T-helper 22 cell (primary cell): ENCODE measurements around the gene POU2F1.

Experiments used
- DNase-seq: peaks from one replicate; pipeline ENCODE4 v3.0.0-alpha.2; 2020; ENCODE audit warnings: low read depth

Gene POU2F1

DNA sequence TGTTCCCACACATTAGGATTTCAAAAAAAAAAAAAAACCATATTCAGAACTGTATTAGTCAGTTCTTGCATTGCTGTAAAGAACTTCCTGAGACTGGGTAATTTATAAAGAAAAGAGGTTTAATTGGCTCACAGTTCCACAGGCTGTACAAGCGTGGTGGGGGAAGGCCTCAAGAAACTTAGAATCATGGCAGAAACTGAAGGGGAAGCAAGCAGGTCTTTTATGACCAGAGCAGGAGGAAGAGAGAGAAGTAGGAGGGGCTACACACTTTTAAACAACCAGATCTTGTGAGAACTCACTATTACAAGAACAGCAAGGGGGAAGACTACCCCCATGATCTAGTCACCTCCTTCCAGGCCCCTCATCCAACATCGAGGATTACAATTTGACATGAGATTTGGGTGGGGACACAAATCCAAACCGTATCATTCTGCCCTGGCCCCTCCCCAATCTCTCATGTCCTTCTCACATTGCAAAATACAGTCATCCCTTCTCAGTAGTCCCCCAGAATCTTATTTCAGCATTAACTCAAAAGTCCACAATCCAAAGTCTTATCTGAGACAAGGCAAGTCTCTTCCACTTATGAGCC lies 51.8 kb downstream of the POU2F1 start:
- no peak for DNase-seq

DNA sequence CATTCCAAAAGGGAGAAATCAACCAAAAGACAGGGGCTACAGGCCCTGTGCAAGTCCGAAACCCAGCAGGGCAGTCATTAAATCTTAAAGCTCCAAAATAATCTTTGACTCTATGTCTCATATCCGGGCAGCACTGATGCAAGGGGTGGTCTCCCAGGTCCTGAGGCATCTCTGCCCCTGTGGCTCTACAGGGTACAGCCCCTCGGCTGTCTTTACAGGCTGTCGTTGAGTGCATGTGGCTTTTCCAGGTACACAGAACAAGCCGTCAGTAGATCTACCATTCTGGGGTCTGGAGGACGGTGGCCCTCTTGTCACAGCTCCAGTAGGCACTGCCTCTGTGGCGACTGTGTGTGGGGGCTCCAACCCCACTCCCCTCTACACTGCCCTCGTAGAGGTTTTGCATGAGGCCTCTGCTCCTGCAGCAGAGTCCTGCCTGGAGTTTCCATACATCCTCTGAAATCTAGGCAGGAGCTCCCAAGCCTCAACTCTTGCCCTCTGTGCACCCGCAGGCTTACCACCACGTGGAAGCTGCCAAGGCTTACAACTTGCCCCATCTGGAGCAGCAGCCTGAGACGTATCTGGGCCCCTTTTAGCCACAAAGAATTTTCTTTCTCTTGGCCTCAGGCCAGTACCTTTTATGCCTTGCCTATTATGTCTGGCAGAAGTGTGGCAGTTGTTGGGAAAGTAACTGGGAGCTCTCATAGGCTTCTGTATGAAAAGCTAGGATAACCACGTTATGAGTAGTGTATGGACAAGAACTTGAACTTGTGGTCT lies 52.5 kb downstream of the POU2F1 start:
- no peak for DNase-seq

DNA sequence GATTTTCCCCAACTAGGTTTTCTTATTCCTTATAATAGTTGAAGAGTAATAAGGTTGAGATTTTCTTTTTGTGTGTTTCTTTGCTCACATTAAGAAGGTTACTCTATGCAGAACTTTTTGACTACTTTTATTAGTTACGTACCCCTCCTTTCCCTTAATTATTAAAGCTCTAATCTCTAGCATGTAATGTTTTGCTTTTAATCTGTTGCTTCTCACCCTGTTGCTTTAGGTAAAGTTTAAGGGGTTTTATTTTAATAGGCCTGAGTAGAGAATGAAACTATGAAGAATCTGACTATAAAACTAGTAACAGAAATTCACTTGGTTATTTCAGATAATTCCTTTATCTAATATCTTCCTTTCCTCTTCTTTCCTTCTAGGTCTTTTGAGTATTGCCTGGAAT lies 53.4 kb downstream of the POU2F1 start:
- no peak for DNase-seq

DNA sequence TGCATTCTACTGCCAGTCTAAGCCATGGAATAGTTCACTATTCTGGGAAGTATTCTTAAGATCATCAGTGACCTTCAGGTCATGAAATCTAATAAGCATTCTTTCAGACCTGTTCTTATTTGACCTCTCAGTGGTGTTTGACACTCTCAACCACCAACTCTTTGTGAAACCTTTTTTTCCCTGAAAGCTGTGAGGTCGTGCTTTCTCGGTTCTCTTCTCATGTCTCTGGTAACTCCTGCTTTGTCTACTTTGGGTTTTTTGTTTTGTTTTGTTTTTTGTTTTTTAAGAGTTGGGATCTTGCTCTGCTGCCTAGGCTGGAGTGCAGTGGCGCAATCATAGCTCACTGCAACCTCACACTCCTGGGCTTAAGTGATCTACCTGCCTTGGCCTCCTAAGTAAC lies 56.3 kb downstream of the POU2F1 start:
- DNase-seq = no peak

DNA sequence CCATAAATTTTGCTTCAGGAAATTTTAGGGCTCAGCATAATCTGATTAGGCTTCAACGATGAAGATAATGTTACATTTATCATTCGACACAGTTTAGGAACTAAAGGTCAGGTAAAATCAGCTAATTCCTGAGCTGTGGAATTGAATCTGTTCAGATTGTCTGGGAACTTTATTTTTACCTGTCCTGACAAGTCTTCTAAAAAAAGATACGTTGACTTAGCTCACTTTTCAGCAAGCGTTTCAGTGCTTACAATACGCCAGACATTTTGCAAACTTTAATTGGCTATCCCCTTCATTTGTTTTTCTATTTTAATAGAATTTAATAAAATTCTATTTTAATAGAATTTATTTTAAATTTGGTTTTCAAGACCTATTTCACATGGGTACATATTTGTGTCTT lies 57.8 kb downstream of the POU2F1 start:
- no peak for DNase-seq

DNA sequence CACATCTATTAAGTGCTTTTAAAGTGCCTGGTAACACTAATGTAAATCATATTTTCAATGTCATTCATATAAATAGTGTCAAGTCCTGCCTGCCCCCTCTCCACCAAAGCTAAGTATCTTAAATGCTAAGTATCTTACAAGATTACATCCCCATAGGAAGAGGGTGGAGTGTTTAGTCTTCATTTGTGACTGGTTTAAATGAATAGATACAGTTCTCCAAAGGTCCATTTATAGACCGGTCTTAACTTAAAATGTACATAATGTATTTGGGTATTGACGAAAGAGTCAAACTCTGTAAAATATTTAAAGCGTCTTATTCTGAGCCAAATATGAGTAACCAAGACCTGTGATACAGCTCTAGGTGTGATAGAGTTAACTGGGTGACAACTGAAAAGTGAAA lies 60.2 kb downstream of the POU2F1 start:
- DNase-seq = no peak

DNA sequence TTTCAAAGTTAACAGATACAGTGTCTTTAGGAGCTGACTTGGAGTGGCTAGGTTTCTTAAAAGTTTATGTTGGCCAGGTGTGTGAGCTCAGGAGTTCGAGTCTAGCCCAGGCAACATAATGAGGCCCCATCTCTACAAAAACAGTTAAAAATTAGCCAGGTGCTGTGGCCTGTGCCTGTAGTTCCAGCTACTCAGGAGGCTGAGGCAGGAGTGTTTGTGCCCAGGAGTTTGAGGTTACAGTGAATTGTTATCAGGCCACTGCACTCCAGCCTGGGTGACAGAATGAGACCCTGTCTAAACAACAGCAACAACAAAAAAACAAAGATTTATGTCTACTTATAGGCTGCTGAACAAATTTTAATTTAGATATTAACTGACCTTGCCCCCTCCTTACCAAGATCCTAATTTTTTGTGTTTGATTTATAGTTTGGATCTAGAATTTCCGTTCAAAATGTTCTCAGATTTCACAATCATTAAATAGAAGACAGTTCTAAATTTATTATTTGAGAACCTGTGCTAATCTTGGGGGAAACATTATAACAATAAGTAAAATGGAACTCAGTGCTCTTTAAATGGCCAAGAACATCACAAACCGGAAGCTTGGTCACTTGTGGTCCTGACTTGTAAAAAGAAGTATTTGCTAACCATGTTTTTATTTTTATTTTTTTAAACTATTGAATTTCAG lies 67.8 kb downstream of the POU2F1 start:
- DNase-seq = no peak

DNA sequence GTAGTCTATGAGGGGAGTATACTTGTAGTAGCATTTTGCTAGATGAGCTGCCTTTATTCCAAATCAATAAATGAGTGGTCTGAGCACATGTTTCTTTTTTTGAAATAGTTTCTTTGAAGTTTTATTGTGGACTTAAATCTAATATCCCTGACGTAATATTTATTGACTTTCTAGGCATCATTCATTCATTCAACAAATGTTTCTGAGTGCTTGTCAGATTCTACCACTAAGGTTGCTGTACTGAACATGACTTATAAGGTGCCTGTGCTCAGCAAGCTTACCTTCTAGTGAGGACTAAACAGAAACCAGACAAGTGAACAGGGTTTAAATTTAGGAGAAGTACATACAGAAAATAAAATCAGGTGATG lies 68.4 kb downstream of the POU2F1 start:
- DNase-seq = no peak

DNA sequence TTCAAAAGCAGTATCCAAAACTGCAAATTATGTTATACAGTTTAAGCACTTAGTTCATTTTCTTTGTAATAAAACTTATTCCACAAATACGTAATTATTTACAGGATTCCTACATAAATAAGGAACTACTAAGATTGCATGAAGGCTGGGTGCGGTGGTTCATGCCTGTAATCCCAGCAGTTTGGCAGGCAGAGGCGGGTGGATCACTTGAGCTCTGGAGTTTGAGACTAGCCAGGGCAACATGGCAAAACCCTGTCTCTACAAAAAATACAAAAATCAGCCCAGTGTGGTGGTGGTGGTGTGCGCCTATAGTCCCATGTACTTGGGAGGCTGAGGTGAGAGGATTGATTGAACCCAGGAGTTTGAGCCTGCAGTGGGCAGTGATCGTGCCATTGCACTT lies 69.3 kb downstream of the POU2F1 start:
- DNase-seq = no peak

DNA sequence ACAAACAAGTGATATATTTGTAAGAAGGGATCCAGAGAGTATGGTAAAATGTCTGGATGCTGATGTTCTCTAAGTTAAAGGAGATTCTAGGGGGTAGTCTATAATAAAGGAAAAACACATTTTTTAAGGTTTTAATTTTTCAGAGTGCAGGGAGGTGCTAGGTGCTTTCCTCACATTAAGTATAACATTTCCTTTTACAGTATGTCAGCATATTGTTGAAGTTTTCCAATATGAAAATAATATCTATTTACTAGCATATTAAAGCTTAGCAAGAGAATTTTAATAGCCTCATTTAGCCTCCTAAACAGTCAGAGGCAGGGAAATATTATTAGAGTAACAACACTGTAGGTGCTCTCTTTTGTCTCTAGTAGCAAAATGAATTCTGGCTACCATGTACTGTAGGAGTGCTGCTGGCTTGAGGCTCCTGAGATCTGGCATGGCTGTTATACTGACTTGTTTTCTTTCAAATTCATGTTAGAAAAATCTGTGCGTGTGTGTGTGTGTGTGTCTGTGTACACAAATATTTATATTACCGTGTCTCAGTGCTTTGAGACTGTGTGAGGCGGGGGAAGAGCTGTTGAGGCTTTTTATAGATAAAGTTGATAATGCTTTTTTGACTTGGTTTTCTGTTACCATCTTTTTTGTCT lies 71.0 kb downstream of the POU2F1 start:
- DNase-seq = no peak

DNA sequence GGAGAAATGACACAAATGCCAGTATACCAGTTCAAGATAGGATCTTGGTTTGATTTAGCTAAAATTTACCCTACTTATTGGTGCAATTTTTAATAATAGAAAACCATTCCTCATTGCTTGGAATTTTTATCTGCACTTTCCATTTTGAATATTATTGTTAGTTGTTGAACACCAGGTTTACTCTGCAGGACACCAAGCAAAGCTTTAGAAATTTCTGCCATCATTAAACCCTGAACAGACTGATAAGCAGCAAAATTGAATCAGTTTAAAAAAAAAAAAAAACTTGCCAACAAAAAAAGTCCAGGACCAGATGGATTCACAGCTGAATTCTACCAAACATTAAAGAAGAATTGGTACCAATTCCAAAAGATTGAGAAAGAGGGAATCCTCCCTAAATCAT lies 71.5 kb downstream of the POU2F1 start:
- no peak for DNase-seq

DNA sequence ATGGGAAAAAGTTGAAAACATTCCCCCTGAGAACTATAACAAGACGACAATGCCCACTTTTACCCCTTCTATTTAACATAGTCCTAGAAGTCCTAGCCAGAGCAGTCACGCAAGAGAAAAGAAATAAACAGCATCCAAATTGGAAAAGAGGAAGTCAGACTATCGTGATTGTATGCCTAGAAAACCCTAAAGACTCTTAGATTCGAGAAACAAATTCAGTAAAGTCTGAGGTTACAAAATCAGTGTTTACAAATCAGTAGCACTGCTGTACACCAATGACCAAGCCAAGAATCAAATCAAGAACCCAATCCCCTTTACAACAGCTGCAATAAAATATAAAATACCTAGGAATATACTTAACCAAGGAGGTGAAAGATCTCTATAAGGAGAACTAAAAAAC lies 72.4 kb downstream of the POU2F1 start:
- DNase-seq = no peak

DNA sequence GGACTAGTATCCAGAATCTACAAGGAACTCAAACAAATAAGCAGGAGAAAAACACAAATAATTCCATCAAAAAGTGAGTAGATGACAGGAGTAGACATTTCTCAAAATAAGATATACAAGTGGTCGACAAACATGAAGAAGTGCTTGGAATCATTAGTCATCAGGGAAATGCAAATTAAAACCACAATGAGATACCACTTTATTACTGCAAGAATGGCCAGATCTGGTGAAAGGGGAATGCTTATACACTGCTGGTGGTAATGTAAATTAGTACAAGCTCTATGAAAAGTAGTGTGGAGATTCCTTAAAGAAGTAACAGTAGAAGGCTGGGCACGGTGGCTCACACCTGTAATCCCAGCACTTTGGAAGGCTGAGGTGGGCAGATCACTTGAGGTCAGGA lies 73.8 kb downstream of the POU2F1 start:
- DNase-seq = no peak

DNA sequence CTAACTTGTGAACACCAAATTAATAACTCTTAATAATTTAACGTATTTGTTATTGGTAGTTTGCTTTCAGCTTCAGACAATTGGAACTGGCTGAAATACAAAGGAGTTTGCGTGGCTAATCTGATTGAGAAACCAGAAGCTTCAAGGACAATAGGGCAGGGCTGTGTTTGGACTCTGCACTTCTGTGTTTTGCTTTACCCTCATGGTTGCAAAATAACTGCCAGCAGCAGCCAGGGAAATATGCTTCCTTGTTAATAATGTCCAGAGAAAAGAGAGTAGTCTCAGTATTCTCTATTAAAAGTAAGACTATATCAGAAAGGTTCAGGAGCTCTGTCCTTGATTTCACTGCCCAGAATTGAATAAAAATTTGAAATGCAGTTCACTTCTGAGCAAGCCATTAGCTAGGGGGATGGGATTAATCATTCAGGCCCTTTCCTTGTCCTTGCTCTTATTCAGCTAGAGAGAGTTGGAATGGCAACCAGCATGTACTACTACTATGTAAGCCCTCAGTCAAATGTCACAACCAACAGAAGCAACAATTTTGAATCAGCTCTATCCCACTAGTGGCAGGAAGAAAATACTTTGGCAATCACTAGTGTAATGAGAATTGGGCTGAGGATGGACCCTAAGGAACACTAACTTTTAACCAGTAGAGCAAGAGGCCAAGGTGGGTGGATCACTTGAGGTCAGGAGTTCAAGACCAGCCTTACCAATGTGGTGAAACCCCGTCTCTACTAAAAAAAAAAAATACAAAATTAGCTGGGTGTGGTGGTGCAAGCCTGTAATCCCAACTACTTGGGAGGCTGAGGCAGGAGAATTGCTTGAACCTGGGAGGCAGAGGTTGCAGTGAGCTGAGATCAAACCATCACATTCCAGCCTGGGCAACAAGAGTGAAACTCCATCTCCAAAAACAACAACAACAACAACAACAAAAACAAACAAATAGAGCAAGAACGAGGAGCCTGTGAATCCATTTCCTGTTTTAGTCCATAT lies 76.8 kb downstream of the POU2F1 start:
- DNase-seq = no peak

DNA sequence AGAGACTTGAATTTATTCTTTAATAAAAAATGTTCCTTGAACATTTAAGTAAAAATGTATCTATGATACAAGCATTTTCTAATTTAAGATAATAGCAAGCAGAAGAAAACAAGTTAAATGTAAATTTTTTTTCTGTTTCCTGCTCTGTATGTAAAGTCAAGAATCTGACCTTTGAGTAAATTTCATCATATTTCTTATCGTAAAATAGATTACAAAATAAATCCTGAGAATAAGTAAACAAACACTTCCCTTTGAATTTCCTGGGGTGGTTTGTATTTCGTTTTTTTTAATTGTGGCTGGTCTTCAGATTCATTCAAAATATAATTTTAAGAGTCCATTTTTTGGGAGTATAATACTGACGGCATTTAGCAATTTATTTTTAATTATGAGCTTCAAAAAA lies 77.6 kb downstream of the POU2F1 start:
- DNase-seq = no peak

DNA sequence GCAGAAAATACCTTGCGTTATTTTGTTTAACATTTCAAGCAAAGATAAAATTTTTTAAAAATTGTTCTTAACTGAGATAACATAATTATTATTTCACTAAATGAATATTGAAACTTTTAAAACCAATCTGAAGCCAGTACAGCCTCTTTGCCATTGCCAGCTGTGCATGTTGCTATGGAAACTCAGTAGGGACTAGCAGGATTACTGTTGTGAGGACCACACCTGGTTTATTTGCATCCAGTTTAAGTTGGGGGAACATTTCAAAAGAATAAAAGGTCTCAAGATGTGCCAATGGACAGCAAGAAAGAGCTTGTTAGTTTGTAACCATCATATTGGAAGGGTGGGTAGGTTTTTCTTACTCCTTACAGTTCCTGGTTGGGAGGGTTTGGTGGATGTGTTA lies 80.7 kb downstream of the POU2F1 start:
- DNase-seq = no peak

DNA sequence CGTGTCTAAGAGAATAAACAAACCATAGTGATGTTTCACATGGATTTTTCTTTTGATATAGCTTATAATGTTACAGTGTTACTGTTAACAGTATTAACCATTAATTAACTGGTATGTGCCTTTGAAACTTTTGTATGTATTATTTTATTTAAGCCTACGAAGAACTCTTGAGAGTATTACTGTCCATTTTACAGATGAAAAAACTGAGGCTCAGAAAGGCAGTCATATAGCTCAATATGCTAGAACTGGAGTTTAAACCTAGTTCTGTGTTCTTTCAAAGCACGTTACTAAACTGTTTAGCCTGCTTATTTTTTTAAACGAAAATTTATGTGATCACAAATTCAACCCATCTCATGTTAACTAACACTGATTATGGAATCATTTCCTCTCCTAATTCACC lies 83.5 kb downstream of the POU2F1 start:
- no peak for DNase-seq

DNA sequence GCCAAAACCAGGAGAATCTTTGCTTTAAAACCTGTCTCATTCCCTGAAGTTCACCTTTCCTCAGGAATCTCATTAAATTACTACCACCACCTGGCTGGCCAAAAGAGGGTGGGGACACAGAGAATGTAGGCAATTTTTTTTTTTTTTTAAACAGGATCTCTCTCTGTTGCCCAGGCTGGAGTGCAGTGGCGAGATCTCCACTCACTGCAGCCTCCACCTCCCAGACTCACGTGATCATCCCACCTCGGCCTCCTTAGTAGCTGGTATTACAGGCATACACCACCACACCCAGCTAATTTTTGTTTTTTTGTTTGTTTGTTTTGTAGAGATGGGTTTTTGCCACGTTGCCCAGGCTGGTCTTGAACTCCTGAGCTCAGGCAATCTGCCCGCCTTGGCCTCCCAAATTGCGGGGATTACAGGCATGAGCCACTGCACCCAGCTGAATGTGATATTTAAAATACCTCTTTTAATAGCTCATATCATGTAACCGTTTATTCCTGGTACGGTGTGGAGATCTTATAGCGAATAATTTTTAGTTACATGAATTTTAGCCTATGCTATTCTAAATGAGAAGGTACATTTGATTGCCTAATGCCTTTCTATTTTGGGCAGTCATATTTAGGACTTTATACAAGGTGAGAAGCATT lies 84.5 kb downstream of the POU2F1 start:
- DNase-seq = no peak

DNA sequence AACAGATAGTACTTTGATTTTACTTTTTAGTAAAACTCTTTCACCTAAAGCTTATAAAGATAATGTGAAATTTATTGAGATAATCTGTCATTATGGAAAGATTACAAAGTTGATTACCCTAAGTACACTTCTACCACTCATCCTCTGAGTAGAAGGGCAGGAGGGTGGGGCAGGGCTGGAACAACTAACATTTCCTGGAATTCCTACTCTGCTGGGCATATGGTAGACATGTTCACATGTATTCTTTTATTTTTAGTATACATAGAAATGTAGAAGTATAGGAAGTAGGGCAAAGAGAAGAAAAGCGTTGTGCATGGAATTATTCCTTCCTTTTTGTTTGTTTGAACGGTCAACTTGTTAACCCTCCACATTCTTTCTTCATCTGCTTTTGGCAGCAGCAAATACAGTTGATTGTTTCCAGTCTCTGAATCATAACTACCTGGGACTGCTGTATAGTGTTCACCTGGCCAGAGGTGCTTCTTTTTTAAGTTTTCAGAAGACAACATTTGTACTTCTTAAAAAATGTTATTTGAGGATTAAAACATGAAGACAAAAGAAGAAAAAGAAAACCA lies 85.1 kb downstream of the POU2F1 start:
- DNase-seq = no peak

DNA sequence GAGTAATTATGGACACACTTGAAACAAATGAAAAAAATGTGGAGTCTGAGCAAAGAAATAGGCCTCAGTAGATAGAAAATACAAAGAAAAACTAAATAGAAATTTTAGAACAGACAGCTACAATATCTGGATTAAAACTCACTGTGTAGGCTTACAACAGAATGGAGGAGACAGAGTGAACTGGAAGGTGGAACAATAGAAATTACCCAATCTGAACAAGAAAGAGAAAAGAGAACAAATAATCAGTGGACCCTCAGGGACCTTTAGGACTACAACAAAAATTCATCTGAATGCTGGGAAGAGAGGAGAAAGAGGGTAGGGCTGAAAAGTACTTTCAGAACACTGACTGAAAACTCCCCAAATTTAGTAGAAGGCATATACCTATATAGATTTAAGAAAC lies 90.0 kb downstream of the POU2F1 start:
- no peak for DNase-seq

DNA sequence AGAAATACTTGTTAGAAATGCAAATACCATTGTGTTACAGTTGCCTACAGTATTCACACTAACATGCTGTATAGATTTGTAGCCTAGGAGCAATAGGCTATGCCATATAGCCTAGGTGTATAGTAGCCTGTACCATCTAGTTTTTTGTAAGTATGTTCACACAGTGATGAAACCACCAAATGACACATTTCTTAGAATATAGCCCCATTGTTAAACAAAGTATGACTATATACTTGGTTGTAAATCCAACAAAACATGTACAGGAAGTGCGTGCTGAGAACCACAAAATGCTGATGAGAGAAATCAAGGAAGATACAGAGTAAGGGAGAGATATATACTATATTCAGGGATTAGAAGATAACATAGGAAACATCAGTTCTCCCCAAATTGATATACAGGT lies 92.2 kb downstream of the POU2F1 start:
- no peak for DNase-seq
